ENCODE measurements around the gene OR2L2.
"Not testable (repeated sequence)": the region's sequence is repeated elsewhere in the genome, so short reads cannot be mapped to it uniquely, and the experiment has no call there.

OR2L2 gene

GRCh38 chr1:248045209-248045608 lies 15.3 kb downstream of the OR2L2 start:
- TF ChIP-seq FOXP2 (optimal IDR thresholded peaks at IDR 0.05; ENCODE audit: control extremely low read depth, extremely low read length, insufficient read depth) (no peak), POLR2AphosphoS5 (IDR thresholded peaks at IDR 0.05; ENCODE audit: borderline replicate concordance, low read depth, low read length) (no peak), EZH2 (IDR thresholded peaks at IDR 0.05) (no peak)
- peak overlapping the region; percentile 41 for H3K9ac ChIP-seq (ENCODE audit: insufficient read length)
- no peak for DNase-seq (ENCODE audit: low read depth, low spot score)
- no peaks in the 10 kb centered on the region for H3K9me3 ChIP-seq (ENCODE audit: low read depth, low read length)
- peak overlapping the region; percentile 82 for H3K27ac ChIP-seq
- H3K4me3 ChIP-seq, result peak overlapping the region; percentile 44
- H3K36me3 ChIP-seq (ENCODE audit: insufficient read depth, low read length), result no peaks in the 10 kb centered on the region

DNA sequence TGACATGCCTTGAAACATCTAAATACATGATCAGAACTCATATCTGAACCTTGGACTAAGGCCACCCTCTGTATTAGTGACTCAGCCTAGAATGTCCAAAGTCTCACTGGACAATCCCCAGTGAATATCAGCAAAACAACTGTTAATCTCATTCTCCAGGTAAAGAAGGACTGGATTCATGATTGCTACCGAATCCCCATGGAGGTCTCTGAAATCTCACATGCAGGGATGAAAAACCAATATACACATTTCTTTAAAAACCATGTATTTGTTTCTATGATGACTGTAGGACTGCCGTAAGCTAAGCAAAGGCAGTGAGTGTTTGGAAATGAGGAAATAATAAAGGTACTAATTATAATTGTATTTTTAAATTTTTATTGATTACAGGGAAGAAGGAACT lies 16.7 kb downstream of the OR2L2 start, which contains the start of gene OR2L3:
TSS of gene OR2L3 (plus strand) at position 301 of the 400 bp plus-strand sequence. CDS start 13,846 bp downstream, outside the sequence.
- no peak for TF ChIP-seq POLR2AphosphoS5 (IDR thresholded peaks at IDR 0.05; ENCODE audit: borderline replicate concordance, low read depth, low read length)
- no peak for TF ChIP-seq EZH2 (IDR thresholded peaks at IDR 0.05)
- no peak for TF ChIP-seq FOXP2 (optimal IDR thresholded peaks at IDR 0.05; ENCODE audit: control extremely low read depth, extremely low read length, insufficient read depth)
- DNase-seq (ENCODE audit: low read depth, low spot score), result no peak
- no peak within 1 kb of the TSS for H3K9ac ChIP-seq (ENCODE audit: insufficient read length)
- no peak within 1 kb of the TSS; the same call in 1 of the 2 replicates for H3K4me3 ChIP-seq
- H3K36me3 ChIP-seq (ENCODE audit: insufficient read depth, low read length), result no peaks in the 10 kb centered on the region
- H3K9me3 ChIP-seq (ENCODE audit: low read depth, low read length), result no peaks in the 10 kb centered on the region
- peak within 1 kb of the TSS; percentile 82; the same call in 1 of the 2 replicates for H3K27ac ChIP-seq

- no peak overlapping the region for H3K9ac ChIP-seq (ENCODE audit: insufficient read length)
- no peaks in the 10 kb centered on the region; the same call in 1 of the 2 replicates for H3K9me3 ChIP-seq (ENCODE audit: low read depth, low read length)
- H3K4me3 ChIP-seq, result no peak overlapping the region
- H3K36me3 ChIP-seq (ENCODE audit: insufficient read depth, low read length), result no peaks in the 10 kb centered on the region
- TF ChIP-seq EZH2 (IDR thresholded peaks at IDR 0.05) (no peak), POLR2AphosphoS5 (IDR thresholded peaks at IDR 0.05; ENCODE audit: borderline replicate concordance, low read depth, low read length) (no peak), FOXP2 (optimal IDR thresholded peaks at IDR 0.05; ENCODE audit: control extremely low read depth, extremely low read length, insufficient read depth) (no peak)
- DNase-seq (ENCODE audit: low read depth, low spot score), result no peak
- H3K27ac ChIP-seq, result no peak overlapping the region
Observed at GRCh38 chr1:248047008-248047407, 17.1 kb downstream of the OR2L2 start.

GRCh38 chr1:248054671-248055070 lies 24.8 kb downstream of the OR2L2 start:
- TF ChIP-seq FOXP2 (optimal IDR thresholded peaks at IDR 0.05; ENCODE audit: control extremely low read depth, extremely low read length, insufficient read depth) (no peak), POLR2AphosphoS5 (IDR thresholded peaks at IDR 0.05; ENCODE audit: borderline replicate concordance, low read depth, low read length) (no peak), EZH2 (IDR thresholded peaks at IDR 0.05) (no peak)
- no peak overlapping the region for H3K9ac ChIP-seq (ENCODE audit: insufficient read length)
- no peak overlapping the region for H3K27ac ChIP-seq
- DNase-seq (ENCODE audit: low read depth, low spot score), result no peak
- H3K36me3 ChIP-seq (ENCODE audit: insufficient read depth, low read length), result no peaks in the 10 kb centered on the region
- H3K4me3 ChIP-seq, result no peak overlapping the region
- H3K9me3 ChIP-seq (ENCODE audit: low read depth, low read length), result no peaks in the 10 kb centered on the region; the same call in 1 of the 2 replicates

GRCh38 chr1:248055261-248055660 lies 25.4 kb downstream of the OR2L2 start:
- TF ChIP-seq FOXP2 (optimal IDR thresholded peaks at IDR 0.05; ENCODE audit: control extremely low read depth, extremely low read length, insufficient read depth), result no peak
- no peak for TF ChIP-seq EZH2 (IDR thresholded peaks at IDR 0.05)
- TF ChIP-seq POLR2AphosphoS5 (IDR thresholded peaks at IDR 0.05; ENCODE audit: borderline replicate concordance, low read depth, low read length), result no peak
- no peaks in the 10 kb centered on the region; the same call in 1 of the 2 replicates for H3K9me3 ChIP-seq (ENCODE audit: low read depth, low read length)
- H3K36me3 ChIP-seq (ENCODE audit: insufficient read depth, low read length), result no peaks in the 10 kb centered on the region
- no peak for DNase-seq (ENCODE audit: low read depth, low spot score)
- no peak overlapping the region for H3K27ac ChIP-seq
- no peak overlapping the region for H3K4me3 ChIP-seq
- no peak overlapping the region for H3K9ac ChIP-seq (ENCODE audit: insufficient read length)

DNA sequence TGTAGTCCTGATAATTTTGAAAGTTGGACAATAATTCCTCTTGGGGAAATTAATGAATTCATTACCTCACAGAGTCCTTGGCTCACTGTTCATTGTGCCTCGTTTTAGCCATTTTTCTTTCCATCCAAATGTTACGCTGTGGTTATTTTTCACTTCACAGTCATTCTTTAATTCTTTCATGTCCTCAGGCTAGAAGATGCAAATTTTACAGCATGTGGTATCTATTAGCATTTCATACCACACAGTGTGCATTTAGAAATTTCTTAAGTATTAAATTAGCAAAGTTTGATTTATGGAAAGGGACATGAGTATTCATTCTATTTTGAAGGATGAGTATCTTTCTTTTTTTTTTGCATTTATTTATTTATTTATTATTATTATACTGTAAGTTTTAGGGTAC lies 35.2 kb downstream of the OR2L2 start:
- TF ChIP-seq POLR2AphosphoS5 (IDR thresholded peaks at IDR 0.05; ENCODE audit: borderline replicate concordance, low read depth, low read length) (no peak), EZH2 (IDR thresholded peaks at IDR 0.05) (no peak), FOXP2 (optimal IDR thresholded peaks at IDR 0.05; ENCODE audit: control extremely low read depth, extremely low read length, insufficient read depth) (no peak)
- no peaks in the 10 kb centered on the region for H3K9me3 ChIP-seq (ENCODE audit: low read depth, low read length)

DNA sequence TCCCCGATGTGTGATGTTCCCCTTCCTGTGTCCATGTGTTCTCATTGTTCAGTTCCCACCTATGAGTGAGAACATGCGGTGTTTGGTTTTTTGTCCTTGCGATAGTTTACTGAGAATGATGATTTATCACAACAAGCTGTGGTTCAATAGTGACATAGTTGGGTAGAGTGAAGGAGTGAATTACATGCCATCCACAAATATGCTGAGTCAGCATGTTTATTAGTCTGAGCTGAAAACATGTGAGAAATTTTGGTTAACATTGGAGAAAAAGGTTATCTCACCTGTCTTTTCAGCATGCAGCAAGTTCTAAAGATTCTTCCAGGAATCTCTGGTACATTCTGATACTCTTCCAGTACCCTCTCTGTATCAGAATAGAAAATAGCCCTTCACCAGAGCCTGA lies 35.7 kb downstream of the OR2L2 start:
- peak overlapping the region; percentile 59 for H3K4me3 ChIP-seq
- TF ChIP-seq FOXP2 (optimal IDR thresholded peaks at IDR 0.05; ENCODE audit: control extremely low read depth, extremely low read length, insufficient read depth) (no peak), EZH2 (IDR thresholded peaks at IDR 0.05) (no peak), POLR2AphosphoS5 (IDR thresholded peaks at IDR 0.05; ENCODE audit: borderline replicate concordance, low read depth, low read length) (no peak)
- no peaks in the 10 kb centered on the region for H3K36me3 ChIP-seq (ENCODE audit: insufficient read depth, low read length)
- no peaks in the 10 kb centered on the region for H3K9me3 ChIP-seq (ENCODE audit: low read depth, low read length)
- peak overlapping the region; percentile 49 for H3K27ac ChIP-seq
- DNase-seq (ENCODE audit: low read depth, low spot score), result no peak
- H3K9ac ChIP-seq (ENCODE audit: insufficient read length), result no peak overlapping the region

More for the DNA sequence above, 35.2 kb downstream of the OR2L2 start:
- H3K9ac ChIP-seq (ENCODE audit: insufficient read length), result no peak overlapping the region
- H3K27ac ChIP-seq, result peak overlapping the region; percentile 96
- no peaks in the 10 kb centered on the region for H3K36me3 ChIP-seq (ENCODE audit: insufficient read depth, low read length)
- peak; percentile 88 for DNase-seq (ENCODE audit: low read depth, low spot score)
- H3K4me3 ChIP-seq, result peak overlapping the region; percentile 69

- not testable (repeated sequence) for DNase-seq (ENCODE audit: low read depth, low spot score); H3K4me3 ChIP-seq; H3K36me3 ChIP-seq (ENCODE audit: insufficient read depth, low read length); H3K9ac ChIP-seq (ENCODE audit: insufficient read length); H3K9me3 ChIP-seq (ENCODE audit: low read depth, low read length); H3K27ac ChIP-seq
Observed at GRCh38 chr1:248083864-248084263, 54.0 kb downstream of the OR2L2 start.

Data from SK-N-MC (cell line).